Measurements from ENCODE around the gene MAPK1.
"Not testable (repeated sequence)": the region's sequence is repeated elsewhere in the genome, so short reads cannot be mapped to it uniquely, and the experiment has no call there.

MAPK1 gene

DNA sequence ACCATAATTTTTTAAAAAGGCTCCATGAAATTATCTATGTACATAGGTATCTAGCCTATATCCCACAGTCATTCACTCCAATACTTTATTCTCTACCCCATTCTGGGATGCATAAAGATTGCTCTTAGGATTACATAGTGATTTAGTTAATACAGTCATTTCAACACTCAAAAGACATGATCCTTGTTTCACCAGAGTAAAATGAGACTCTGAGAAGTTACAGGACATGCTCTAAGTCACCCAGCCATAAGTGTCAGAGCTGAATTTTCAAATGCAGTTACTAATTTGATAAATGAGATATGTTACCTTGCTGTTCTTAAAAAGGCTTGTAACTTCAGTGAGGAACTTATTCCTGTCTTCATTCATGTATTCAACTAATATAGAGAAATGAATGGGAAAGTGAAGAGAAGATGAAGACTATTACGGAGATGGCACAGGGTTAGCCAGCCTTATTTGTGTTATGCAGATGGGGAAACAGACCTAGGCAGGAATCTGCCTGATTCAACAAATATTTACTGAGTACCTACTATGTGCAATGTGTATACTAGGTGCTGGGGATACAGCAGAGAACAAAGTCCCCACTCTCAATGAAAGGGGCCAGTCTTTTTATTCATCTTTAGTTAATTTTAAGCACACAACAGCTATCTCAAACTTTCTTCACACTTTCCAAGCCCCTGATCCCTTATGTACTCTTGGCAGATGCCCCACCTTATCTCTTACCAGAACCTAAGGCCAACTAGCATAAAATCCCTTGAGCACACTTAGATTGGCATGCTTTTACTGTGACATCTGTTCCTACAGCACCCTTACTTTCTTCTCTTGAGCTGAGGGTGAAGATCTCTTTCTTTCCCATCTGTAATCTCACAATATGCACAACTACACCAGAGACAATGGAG, 21.6 kb downstream of the MAPK1 start:
- DNase-seq (ENCODE audit: low spot score) = no peak

DNA sequence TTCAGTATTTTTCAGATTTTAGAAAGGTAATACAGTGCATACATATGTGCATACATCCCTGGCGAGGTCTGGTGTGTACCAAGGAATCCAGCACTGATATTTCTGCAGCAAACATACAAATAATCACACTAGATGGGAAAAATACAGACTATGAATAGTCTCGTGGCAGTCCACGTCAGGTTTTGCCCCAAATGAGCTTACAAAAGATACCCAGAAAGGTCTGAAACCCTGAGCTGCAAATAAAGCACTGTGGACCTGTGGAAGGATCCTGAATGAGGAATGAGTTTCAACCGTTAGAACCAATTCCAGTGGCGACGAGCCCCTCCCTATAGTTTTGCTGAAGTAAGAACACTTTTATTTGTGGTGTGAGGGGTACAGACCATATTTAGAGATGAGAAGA, 24.5 kb downstream of the MAPK1 start:
- no peak for DNase-seq (ENCODE audit: low spot score)

DNA sequence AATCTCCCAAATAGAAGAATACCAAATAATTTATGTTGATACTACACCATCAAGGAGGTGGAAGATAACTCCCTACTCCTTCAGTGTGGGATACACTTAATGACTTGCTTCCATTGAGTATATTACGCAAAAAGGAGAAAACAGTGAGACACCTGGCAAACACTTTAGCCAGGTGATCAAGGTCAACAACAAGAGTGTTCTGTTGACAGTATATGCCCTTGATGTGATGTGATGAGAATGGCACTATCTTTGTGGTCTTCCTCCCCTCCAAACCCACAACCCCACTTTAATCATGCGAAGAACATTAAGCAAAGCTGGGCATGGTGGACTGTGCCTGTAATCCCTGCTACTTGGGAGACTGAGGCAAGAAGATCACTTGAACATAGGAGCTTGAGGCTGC, 26.0 kb downstream of the MAPK1 start:
- no peak for DNase-seq (ENCODE audit: low spot score)

DNA sequence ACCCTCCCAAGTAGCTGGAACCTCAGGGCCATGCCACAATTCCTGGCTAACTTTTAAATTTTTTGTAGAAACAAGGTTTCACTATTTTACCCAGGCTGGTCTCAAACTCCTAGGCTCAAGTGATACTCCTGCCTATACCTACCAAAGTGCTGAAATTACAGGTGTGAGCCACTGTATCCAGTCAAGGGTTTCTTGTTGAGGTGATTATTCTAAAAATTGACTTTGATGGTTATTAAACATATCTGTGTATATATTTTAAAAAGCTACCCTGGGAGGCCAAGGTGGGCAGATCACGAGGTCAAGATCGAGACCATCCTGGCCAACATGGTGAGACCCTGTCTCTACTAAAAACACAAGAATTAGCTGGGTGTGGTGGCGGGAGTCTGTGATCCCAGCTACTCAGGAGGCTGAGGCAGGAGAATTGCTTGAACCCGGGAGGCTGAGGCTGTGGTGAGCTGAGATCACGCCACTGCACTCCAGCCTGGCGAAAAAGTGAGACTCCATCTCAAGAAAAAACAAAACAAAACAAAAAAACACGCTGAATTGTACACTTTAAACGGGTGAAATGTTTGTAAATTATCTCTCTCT, 27.1 kb downstream of the MAPK1 start:
- DNase-seq (ENCODE audit: low spot score) = no peak

DNA sequence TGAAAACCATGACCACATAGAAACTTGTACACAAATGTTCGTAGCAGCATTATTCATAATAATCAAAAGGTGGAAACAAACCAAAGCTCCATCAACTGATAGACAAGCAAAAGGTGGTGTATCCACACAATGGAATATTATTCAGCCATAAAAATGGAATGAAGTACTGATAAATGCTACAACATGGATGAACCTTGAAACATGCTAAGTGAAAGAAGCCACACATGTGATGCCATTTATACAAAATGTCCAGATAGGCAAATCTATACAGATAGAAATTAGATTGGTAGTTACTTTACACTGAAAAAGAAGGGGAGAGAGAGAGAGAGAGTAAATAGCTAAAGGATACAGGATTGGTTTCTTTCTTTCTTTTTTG, 27.7 kb downstream of the MAPK1 start:
- no peak for DNase-seq (ENCODE audit: low spot score)

DNA sequence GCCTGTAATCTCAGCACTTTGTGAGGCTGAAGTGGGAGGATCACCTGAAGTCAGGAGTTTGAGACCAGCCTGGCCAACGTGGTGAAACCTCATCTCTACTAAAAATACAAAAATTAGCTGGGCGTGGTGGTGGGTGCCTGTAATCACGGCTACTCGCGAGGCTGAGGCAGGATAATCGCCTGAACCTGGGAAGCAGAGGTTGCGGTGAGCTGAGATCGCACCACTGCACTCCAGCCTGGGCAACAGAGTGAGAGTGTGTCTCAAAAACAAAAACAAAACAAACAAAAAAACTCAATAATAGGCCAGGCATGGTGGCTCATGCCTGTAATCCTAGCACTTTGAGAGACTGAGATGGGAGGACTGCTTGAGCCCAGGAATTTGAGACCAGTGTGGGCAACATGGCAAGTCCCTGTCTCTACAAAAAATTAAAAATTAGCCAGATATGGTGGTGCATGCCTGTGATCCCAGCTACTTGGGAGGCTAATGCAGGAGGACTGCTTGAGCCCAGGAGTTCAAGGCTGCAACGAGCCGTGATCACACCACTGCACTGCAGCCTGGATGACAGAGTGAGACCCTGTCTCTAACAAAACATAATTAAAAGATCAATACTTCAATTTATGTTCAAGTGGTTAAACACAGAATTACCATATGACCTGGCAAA, 28.2 kb downstream of the MAPK1 start:
- DNase-seq (ENCODE audit: low spot score) = not testable (repeated sequence)

DNA sequence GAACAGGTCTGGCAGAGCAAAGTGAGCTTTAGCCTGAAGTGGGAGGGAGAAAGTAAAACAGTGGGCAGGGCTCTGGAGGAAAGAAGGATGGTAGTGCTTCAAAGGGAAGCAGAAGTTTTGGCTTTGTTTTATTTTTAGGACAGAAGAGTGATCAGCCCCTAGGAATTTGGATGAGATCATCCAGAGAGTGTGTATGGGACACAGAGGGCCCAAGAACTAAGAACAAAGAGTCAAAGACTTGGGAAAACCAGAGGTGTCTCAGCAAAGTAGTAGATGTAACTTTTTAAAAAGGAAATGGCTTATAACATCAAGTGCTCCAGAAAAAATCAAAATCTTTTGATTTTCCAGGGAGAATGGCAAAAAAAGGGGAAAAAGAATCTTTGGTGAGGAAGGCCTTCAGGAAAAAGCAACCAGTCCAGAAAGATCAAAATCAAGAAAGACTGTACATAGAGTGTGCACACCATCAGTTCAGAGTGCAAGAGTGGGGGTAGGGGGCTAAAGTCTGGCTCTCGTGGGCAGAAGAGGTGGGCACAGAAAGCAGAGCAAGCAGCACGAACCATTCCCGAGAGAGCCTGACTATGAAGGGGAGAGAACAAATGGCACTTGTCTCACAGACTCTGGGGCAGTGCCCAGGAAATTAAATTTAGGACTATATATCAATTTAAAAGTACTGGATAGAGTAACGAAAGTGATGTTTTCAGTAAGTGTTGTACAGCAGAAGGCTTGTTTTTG, 30.0 kb downstream of the MAPK1 start:
- DNase-seq (ENCODE audit: low spot score) = peak; percentile 39

DNA sequence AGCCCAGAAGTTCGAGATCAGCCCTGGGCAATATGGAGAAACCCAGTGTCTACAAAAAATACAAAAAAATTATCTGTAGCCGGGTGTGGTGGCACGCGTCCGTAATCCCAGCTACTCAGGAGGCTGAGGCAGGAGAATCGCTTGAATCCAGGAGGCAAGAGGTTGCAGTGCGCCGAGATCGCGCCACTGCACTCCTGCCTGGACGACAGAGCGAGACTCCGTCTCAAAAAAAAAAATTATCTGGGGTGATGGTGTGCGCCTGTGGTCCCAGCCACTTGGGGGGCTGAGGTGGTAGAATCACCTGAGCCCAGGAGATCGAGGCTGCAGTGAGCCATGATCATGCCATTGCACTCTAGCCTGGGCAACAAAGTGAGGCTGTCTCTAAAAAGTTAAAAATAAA, 31.0 kb downstream of the MAPK1 start:
- DNase-seq (ENCODE audit: low spot score) = not testable (repeated sequence)

DNA sequence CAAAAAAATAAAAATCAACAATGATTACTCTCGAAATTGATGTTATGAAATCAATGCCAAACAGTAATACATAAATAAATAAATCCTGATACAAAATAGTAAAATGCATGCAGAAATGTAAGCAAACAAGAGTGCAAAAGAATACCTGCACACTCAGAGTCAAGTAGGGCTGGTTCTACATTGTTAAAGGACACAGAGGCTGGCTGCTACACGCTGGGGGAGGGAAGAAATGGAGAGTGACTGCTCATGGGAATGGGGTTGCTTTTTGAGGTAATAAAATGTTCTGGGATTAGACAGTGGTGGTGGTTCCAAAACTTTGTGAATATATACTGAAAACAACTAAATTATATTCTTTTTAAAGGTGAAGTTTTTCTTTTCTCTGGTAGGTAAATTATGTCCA, 32.1 kb downstream of the MAPK1 start:
- DNase-seq (ENCODE audit: low spot score) = no peak

DNA sequence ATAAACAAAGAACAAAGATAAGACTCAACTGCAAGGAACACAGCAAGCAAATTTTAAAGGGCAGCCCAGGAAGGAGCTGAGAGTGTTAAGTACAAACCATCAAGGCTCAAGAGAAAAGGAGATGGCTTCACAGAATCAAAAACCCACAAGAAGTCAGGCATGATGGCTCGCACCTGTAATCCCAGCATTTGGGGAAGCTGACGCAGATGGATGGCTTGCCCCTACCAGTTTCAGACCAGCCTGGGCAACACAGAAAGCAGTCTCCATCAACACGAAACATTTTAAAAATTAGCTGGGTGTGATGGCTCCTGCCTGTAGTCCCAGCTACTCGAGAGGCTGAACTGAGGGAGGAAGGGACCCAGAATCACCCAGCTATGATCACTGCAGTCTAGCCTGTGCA, 32.6 kb downstream of the MAPK1 start:
- no peak for DNase-seq (ENCODE audit: low spot score)

DNA sequence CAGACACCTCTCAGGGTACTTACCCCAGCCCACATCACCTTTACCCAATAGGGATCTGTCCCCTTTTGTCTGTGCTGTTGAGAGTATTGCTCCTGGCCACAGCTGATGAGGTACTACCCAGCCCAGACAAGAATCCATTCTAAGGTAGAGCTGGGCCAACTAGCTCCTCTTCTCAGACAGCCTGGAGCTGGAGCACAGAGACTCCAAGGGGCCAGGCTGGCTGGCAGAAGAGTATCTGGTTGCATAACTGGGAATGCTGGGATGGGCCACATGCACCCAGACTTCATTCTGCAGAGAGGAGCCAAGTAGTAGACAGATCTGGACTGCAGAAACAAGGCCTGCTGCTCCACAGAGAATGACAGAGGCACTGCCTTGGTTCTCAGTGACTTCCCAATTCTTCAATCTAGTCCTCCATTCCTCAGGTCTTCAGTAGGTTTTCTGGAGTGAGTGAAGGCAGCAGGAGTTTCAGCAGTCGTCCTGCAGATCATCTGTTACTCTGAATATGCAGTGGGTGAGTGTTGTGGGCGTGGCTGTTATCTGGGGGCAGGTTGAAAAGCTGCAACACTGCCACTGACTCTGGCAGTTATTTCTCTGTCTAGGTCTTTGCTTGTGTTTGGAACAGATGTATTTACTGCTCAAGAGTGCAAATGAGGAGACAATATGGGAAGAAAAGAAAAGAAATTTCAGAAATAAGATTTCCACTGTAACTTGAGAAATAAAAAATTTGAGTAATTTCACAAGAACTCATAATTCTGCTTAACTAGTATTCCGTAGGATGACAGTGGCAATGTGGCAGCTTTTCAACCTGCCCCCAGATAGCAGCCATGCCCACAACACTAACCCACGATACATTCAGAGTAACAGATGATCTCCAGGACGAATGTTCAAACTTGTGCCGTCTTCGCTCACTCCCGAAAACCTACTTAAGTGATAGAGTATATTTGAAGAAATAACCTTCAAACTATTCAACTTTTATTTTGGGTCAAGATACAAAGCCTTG, 34.9 kb downstream of the MAPK1 start:
- DNase-seq (ENCODE audit: low spot score) = no peak

DNA sequence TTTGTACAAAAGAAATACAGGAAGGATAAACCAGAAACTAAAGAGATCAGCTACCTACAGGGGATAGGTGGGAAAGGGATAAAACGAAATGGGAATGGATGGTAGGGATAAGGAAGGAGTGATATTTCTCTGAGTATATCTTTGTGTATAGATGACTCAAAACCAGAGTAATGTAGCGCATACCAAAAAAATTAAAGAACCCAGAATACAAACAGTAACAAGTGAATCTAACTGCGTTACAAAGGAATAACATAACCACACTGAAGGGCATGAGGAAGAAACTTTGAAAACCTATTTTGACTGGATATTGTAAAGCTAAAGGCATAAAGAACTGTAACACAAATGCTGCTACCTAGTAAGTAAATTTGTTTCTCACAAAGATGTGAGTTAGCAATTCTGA, 37.9 kb downstream of the MAPK1 start:
- no peak for DNase-seq (ENCODE audit: low spot score)

DNA sequence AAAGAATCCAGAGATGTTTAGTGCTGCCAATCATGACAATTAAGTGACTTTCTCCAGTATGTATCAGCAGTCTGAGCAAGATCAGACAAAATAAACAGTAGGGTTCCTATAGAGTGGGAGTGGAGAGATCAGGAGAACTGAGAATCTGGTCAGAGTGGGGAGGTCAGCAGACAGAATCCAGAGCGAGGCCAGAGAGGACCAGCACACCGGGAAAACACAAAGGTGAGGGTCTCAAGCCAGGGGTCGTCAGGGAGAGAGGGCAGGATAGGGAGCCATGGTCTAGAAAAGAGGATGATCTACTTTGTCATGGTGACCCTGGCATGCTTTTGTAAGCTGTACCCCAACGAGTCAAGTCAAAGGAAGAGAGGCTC, 39.2 kb downstream of the MAPK1 start:
- no peak for DNase-seq (ENCODE audit: low spot score)

DNA sequence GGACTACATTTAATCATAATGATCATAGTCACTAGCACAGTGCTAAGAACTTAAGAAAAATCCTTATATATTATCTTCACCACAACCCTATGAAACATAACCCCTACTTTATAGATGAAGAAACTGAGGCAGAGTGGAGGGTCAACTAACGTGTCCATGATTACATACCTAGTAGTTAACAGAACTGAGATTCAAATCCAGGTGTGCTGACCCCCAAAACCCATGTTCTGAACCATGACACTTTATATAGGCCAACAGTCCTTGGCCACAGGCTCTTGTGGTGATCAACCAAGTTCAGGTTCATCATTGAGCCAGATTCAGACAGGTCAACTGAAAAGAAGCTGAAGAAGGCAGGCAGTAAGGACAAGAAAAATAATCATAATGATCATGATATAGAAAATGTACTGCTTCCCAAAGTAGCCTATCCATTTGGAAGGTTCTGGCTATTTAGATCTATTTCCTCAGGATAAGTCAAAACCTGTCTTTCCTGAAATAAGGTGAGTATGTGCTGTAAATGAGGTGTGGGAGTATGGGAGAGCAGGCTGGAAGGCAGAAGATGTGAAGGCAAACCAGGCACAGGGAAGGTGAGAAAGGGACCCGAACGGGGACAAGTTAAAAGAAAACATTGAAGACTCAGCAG, 39.7 kb downstream of the MAPK1 start:
- no peak for DNase-seq (ENCODE audit: low spot score)

DNA sequence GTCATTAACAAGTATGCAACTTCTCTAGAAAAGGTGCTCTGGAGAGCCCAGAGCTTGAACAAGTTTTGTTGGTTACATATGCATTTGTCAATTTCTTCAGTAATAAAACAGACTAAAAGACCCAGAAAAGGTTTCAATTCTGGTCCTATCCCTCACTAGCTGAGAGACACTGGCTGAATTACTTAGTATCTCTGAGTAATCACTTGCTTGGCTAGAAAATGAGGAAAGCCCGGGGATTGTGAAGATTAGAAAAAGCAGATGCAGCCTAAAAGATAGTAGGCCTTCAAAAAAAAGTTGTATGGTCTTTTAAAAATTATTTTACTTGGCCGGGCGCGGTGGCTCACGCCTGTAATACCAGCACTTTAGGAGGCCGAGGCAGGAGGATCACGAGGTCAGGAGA, 41.2 kb downstream of the MAPK1 start:
- DNase-seq (ENCODE audit: low spot score) = no peak

DNA sequence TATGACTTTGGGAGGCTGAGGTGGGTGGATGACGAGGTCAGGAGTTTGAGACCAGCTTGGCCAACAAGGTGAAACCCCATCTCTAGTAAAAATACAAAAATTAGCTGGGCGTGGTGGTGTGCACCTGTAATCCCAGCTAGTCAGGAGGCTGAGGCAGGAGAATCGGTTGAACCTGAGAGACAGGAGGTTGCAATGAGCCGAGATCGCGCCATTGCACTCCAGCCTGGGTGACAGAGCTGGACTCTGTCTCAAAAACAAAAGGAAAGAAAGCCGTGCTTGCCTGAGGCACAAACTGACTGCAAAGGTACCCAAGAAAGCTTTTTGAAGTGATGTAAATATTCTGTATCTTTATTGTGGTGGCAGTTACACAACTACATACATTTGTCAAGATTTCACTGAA, 42.5 kb downstream of the MAPK1 start:
- DNase-seq (ENCODE audit: low spot score) = not testable (repeated sequence)

DNA sequence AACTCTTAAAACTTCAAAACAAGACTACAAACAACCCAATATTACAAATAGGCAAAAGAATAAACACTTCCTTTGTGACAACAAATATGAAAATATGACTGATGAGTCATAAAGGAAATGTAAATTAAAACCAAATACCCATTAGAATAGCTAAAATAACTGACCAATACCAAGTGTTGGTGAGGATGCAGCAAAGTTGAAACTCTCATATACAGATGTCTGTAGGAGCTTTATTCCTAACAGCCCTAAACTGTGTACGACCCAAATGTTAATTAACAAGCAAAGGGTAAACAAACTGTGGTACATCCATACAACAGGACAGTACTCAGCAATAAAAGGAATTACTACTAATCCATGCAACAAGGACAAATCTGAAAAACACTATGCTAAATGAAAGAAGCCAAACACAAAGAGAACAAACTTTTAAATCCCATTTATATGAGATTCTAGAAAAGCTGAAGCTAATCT, 43.0 kb downstream of the MAPK1 start:
- no peak for DNase-seq (ENCODE audit: low spot score)

DNA sequence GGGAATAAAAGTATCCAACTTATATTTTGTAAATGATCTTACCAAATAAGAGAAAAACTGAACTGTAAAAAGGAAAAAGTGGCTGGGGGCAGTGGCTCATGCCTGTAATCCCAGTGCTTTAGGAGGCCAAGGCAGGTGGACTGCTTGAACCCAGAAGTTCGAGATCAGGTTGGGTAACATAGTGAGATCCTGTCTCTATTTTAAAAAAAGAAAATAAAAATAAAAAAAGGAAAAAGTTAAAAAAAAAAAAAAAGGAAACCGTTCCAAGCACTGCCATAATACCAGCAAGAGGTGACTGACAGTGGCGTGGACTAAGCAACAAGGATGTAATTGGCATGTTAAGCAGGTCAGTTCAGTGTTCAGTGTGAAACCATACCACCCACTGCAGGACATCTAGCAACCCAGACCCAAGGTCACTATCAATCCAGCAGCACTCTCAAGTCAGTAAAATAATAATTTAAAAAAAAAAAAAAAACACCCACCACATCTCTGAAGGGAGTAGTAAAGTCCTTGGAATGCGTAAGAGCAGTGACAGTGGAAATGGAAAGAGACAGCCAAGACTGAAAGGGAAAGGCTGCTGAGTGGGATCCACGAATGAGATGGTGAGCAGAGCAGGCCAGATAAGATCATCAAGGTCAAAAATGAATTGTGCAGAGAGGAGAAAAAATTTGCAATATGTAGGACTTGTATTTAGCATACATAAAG, 43.6 kb downstream of the MAPK1 start:
- no peak for DNase-seq (ENCODE audit: low spot score)

DNA sequence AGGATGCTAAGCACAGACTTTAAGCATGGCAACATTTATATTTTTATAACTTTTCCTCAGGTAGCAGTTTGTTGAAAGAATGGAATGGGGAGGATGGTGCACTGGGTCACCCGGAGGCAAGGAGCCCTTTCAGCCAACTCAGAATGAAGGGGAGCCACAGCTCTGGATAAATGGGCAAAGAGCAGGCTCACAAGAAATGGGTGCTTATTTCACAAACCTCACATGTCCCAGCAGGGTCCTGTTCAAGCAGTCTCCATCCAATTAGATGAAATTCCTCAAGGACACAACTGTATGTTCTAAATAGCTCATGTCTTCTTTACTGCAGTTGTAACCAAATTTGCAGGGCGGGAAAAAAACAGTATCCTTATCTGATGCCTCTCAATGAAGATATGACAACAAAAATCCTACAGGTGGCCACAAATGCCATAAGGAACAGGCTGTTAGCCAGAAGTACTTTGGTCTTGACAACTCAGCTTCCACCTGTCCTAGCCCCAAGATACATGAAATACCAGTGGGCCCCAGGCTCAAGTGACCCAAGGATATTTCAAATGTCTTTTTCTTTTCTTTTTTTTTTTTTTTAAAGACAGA, 48.2 kb downstream of the MAPK1 start:
- no peak for DNase-seq (ENCODE audit: low spot score)

Measured in SW480 (cell line).